ENCODE results near the gene MARCOL.

The MARCOL gene

GRCh38 chr5:148221508-148221907, 16.8 kb upstream of the MARCOL start:
- no peaks in the 10 kb centered on the region for H3K4me1 ChIP-seq (ENCODE audit: control insufficient read depth, insufficient read depth, low read length)
- H3K36me3 ChIP-seq (ENCODE audit: control insufficient read depth, insufficient read depth, low read length) = no peaks in the 10 kb centered on the region
- H3K9me3 ChIP-seq (ENCODE audit: control insufficient read depth, insufficient read depth, low read length) = no peaks in the 10 kb centered on the region
- H3K9ac ChIP-seq (ENCODE audit: low read depth, low read length) = no peak overlapping the region
- H3K27me3 ChIP-seq (ENCODE audit: control insufficient read depth, insufficient read depth, low read length) = no peaks in the 10 kb centered on the region
- H3K4me3 ChIP-seq (ENCODE audit: low read depth, low read length) = no peak overlapping the region

- Histone ChIP-seq H3K36me3 (ENCODE audit: control insufficient read depth, insufficient read depth, low read length) (no peaks in the 10 kb centered on the region), H3K9ac (ENCODE audit: low read depth, low read length) (no peak overlapping the region), H3K4me1 (ENCODE audit: control insufficient read depth, insufficient read depth, low read length) (no peaks in the 10 kb centered on the region), H3K9me3 (ENCODE audit: control insufficient read depth, insufficient read depth, low read length) (no peaks in the 10 kb centered on the region), H3K4me3 (ENCODE audit: low read depth, low read length) (no peak overlapping the region), H3K27me3 (ENCODE audit: control insufficient read depth, insufficient read depth, low read length) (no peaks in the 10 kb centered on the region)
Observed at GRCh38 chr5:148224117-148224742, 14.1 kb upstream of the MARCOL start.

- Histone ChIP-seq H3K4me3 (ENCODE audit: low read depth, low read length) (no peak overlapping the region), H3K36me3 (ENCODE audit: control insufficient read depth, insufficient read depth, low read length) (no peaks in the 10 kb centered on the region), H3K4me1 (ENCODE audit: control insufficient read depth, insufficient read depth, low read length) (no peaks in the 10 kb centered on the region), H3K9ac (ENCODE audit: low read depth, low read length) (no peak overlapping the region), H3K27me3 (ENCODE audit: control insufficient read depth, insufficient read depth, low read length) (no peaks in the 10 kb centered on the region), H3K9me3 (ENCODE audit: control insufficient read depth, insufficient read depth, low read length) (no peaks in the 10 kb centered on the region)
Observed at GRCh38 chr5:148228392-148228984, 9.8 kb upstream of the MARCOL start.

GRCh38 chr5:148229840-148230239, 8.5 kb upstream of the MARCOL start:
- no peak overlapping the region for H3K9ac ChIP-seq (ENCODE audit: low read depth, low read length)
- H3K4me1 ChIP-seq (ENCODE audit: control insufficient read depth, insufficient read depth, low read length) = no peaks in the 10 kb centered on the region
- H3K36me3 ChIP-seq (ENCODE audit: control insufficient read depth, insufficient read depth, low read length) = no peaks in the 10 kb centered on the region
- H3K9me3 ChIP-seq (ENCODE audit: control insufficient read depth, insufficient read depth, low read length) = no peaks in the 10 kb centered on the region
- H3K4me3 ChIP-seq (ENCODE audit: low read depth, low read length) = peak overlapping the region; percentile 35
- no peaks in the 10 kb centered on the region for H3K27me3 ChIP-seq (ENCODE audit: control insufficient read depth, insufficient read depth, low read length)

GRCh38 chr5:148230240-148230639, 8.1 kb upstream of the MARCOL start:
- H3K9me3 ChIP-seq (ENCODE audit: control insufficient read depth, insufficient read depth, low read length) = no peaks in the 10 kb centered on the region
- no peak overlapping the region for H3K9ac ChIP-seq (ENCODE audit: low read depth, low read length)
- H3K4me1 ChIP-seq (ENCODE audit: control insufficient read depth, insufficient read depth, low read length) = no peaks in the 10 kb centered on the region
- H3K4me3 ChIP-seq (ENCODE audit: low read depth, low read length) = peak overlapping the region; percentile 35
- H3K36me3 ChIP-seq (ENCODE audit: control insufficient read depth, insufficient read depth, low read length) = no peaks in the 10 kb centered on the region
- no peaks in the 10 kb centered on the region for H3K27me3 ChIP-seq (ENCODE audit: control insufficient read depth, insufficient read depth, low read length)

- Histone ChIP-seq H3K9ac (ENCODE audit: low read depth, low read length) (no peak overlapping the region), H3K4me1 (ENCODE audit: control insufficient read depth, insufficient read depth, low read length) (no peaks in the 10 kb centered on the region), H3K4me3 (ENCODE audit: low read depth, low read length) (no peak overlapping the region), H3K9me3 (ENCODE audit: control insufficient read depth, insufficient read depth, low read length) (no peaks in the 10 kb centered on the region), H3K36me3 (ENCODE audit: control insufficient read depth, insufficient read depth, low read length) (no peaks in the 10 kb centered on the region), H3K27me3 (ENCODE audit: control insufficient read depth, insufficient read depth, low read length) (no peaks in the 10 kb centered on the region)
Observed at GRCh38 chr5:148237785-148238417, 424 bp upstream of the MARCOL start.

GRCh38 chr5:148248894-148249293, 10.6 kb downstream of the MARCOL start:
- no peaks in the 10 kb centered on the region for H3K36me3 ChIP-seq (ENCODE audit: control insufficient read depth, insufficient read depth, low read length)
- H3K9me3 ChIP-seq (ENCODE audit: control insufficient read depth, insufficient read depth, low read length) = no peaks in the 10 kb centered on the region
- no peaks in the 10 kb centered on the region for H3K4me1 ChIP-seq (ENCODE audit: control insufficient read depth, insufficient read depth, low read length)
- H3K4me3 ChIP-seq (ENCODE audit: low read depth, low read length) = no peak overlapping the region
- H3K9ac ChIP-seq (ENCODE audit: low read depth, low read length) = no peak overlapping the region
- no peaks in the 10 kb centered on the region for H3K27me3 ChIP-seq (ENCODE audit: control insufficient read depth, insufficient read depth, low read length)

GRCh38 chr5:148255456-148255855, 17.1 kb downstream of the MARCOL start:
- Histone ChIP-seq H3K9me3 (ENCODE audit: control insufficient read depth, insufficient read depth, low read length) (no peaks in the 10 kb centered on the region), H3K4me3 (ENCODE audit: low read depth, low read length) (no peak overlapping the region), H3K9ac (ENCODE audit: low read depth, low read length) (no peak overlapping the region), H3K36me3 (ENCODE audit: control insufficient read depth, insufficient read depth, low read length) (no peaks in the 10 kb centered on the region), H3K27me3 (ENCODE audit: control insufficient read depth, insufficient read depth, low read length) (no peaks in the 10 kb centered on the region), H3K4me1 (ENCODE audit: control insufficient read depth, insufficient read depth, low read length) (no peaks in the 10 kb centered on the region)

GRCh38 chr5:148259288-148259687, 21.0 kb downstream of the MARCOL start:
- no peak overlapping the region for H3K4me3 ChIP-seq (ENCODE audit: low read depth, low read length)
- no peaks in the 10 kb centered on the region for H3K36me3 ChIP-seq (ENCODE audit: control insufficient read depth, insufficient read depth, low read length)
- no peaks in the 10 kb centered on the region for H3K9me3 ChIP-seq (ENCODE audit: control insufficient read depth, insufficient read depth, low read length)
- no peaks in the 10 kb centered on the region for H3K27me3 ChIP-seq (ENCODE audit: control insufficient read depth, insufficient read depth, low read length)
- H3K4me1 ChIP-seq (ENCODE audit: control insufficient read depth, insufficient read depth, low read length) = no peaks in the 10 kb centered on the region
- no peak overlapping the region for H3K9ac ChIP-seq (ENCODE audit: low read depth, low read length)

- Histone ChIP-seq H3K4me1 (ENCODE audit: control insufficient read depth, insufficient read depth, low read length) (no peaks in the 10 kb centered on the region), H3K27me3 (ENCODE audit: control insufficient read depth, insufficient read depth, low read length) (no peaks in the 10 kb centered on the region), H3K36me3 (ENCODE audit: control insufficient read depth, insufficient read depth, low read length) (no peaks in the 10 kb centered on the region), H3K4me3 (ENCODE audit: low read depth, low read length) (no peak overlapping the region), H3K9ac (ENCODE audit: low read depth, low read length) (no peak overlapping the region), H3K9me3 (ENCODE audit: control insufficient read depth, insufficient read depth, low read length) (no peaks in the 10 kb centered on the region)
Observed at GRCh38 chr5:148261221-148261620, 22.9 kb downstream of the MARCOL start.

GRCh38 chr5:148267962-148268361, 29.6 kb downstream of the MARCOL start:
- Histone ChIP-seq H3K36me3 (ENCODE audit: control insufficient read depth, insufficient read depth, low read length) (no peaks in the 10 kb centered on the region), H3K4me3 (ENCODE audit: low read depth, low read length) (no peak overlapping the region), H3K9ac (ENCODE audit: low read depth, low read length) (no peak overlapping the region), H3K9me3 (ENCODE audit: control insufficient read depth, insufficient read depth, low read length) (no peaks in the 10 kb centered on the region), H3K4me1 (ENCODE audit: control insufficient read depth, insufficient read depth, low read length) (no peaks in the 10 kb centered on the region), H3K27me3 (ENCODE audit: control insufficient read depth, insufficient read depth, low read length) (no peaks in the 10 kb centered on the region)

- Histone ChIP-seq H3K9me3 (ENCODE audit: control insufficient read depth, insufficient read depth, low read length) (no peaks in the 10 kb centered on the region), H3K27me3 (ENCODE audit: control insufficient read depth, insufficient read depth, low read length) (no peaks in the 10 kb centered on the region), H3K4me3 (ENCODE audit: low read depth, low read length) (no peak within 1 kb of the TSS), H3K4me1 (ENCODE audit: control insufficient read depth, insufficient read depth, low read length) (no peaks in the 10 kb centered on the region), H3K36me3 (ENCODE audit: control insufficient read depth, insufficient read depth, low read length) (no peaks in the 10 kb centered on the region), H3K9ac (ENCODE audit: low read depth, low read length) (no peak within 1 kb of the TSS)
Observed at GRCh38 chr5:148268566-148268965, 30.2 kb downstream of the MARCOL start, which contains the start of gene SPINK13. Gene SPINK13, plus strand, starts transcription at chr5:148268794. Its CDS starts 1,279 bp downstream, at chr5:148270073.

All from iPS-15b (cell line).